ENCODE measurements around the gene ADGRV1.
"Not testable (repeated sequence)": the region's sequence is repeated elsewhere in the genome, so short reads cannot be mapped to it uniquely, and the experiment has no call there.

Gene ADGRV1

GRCh38 chr5:91049800-91050199, 491.2 kb downstream of the ADGRV1 start:
- in situ Hi-C loops (cut with MboI; ENCODE audit: low sequenced_read_pairs) = no loop called here

DNA sequence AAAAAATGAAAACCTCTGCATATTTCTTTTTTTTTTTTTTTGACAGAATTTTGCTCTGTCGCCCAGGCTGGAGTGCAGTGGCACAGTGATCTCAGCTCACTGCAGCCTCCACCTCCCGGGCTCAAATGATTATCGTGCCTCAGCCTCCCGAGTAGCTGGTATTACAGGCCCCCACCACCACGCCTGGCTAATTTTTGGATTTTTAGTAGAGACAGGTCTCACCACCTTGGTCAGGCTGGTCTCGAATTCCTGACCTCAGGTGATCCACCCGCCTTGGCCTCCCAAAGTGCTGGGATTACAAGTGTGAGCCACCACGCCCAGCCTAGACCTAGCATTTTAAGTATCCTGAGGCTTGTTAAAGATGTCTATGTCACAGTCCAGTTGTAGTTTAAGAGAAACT, 493.8 kb downstream of the ADGRV1 start:
- in situ Hi-C loops (cut with MboI; ENCODE audit: low sequenced_read_pairs) = not testable (repeated sequence)

DNA sequence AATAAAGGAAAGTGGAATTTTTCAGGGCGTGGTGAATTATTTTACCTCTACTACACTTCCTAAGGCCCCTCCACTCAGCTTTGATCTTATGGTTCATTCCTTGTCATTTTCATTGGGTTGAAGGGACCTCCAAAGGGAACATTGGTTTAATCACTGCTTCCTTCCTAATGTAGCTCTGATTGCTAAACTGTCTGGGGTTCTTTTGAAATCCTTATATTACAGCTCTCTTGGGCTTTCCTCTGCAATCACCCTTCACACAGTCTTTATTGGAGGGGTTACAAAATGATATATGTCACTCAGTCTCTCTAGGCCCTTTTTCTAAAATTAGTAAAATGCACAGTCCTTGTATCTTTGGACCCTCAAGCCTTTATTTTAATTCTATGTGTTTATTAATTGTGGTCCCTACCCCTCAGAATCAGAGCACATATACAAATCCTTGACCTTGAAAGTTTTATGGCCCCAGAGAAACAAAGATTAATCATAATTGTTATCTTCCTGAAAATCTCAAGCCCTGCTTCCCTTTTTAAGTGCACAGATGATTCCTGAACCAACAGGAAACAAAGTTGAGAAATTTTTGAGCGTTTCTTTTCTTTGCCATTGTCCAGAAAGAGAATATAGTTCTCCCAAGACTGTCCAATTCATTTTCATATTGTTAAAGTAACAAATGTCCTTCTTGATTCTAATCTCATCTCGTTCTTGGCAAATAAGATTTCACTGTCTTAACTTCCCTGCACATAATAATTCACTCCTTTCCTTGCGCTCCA, 494.6 kb downstream of the ADGRV1 start:
- in situ Hi-C loops (cut with MboI; ENCODE audit: low sequenced_read_pairs) = no loop called here

GRCh38 chr5:91053741-91054025, 495.1 kb downstream of the ADGRV1 start:
- in situ Hi-C loops (cut with MboI; ENCODE audit: low sequenced_read_pairs) = no loop called here

DNA sequence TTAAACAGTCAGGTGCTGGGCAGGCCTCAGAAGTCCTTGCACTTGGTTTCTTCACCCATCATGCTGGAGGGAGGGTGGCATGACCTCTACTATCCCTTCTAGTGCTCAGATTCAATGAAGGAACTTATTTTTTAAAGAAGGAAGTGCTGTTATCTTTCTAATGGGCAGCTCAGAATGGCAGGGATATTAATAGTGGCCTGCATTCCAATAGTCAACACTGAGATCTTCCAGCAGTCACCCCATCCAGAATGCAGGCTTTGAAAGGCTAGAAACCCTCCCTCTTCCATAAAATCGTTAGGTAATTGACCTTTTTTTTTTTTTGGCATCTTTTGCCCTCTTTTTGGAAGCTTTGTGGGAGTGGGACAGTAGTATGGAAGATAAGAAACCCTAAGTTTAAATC, 499.6 kb downstream of the ADGRV1 start:
- in situ Hi-C loops (cut with MboI; ENCODE audit: low sequenced_read_pairs) = no loop called here

GRCh38 chr5:91058575-91058974, 500.0 kb downstream of the ADGRV1 start:
- in situ Hi-C loops (cut with MboI; ENCODE audit: low sequenced_read_pairs) = no loop called here

- in situ Hi-C loops (cut with MboI; ENCODE audit: low sequenced_read_pairs) = no loop called here
Measured at GRCh38 chr5:91059409-91059808, 500.8 kb downstream of the ADGRV1 start.

DNA sequence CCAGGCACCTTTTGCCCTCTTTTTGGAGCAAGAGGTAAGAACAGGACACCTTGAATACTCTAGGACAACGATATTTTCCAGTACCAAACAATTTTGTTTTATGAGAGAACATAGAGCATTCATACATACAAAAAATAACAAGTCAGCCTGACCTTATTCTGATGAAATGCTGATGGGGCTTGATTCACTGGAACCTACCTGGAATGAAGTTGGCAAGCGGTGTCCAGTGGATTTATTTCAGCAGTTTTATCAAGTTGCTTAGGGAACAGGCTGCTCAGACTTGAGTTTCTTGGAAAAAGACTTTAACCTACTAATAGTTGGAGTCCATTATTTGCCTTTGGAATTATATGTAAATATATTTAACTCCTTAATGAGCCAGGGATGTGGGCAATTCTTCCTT, 502.5 kb downstream of the ADGRV1 start:
- in situ Hi-C loops (cut with MboI; ENCODE audit: low sequenced_read_pairs) = no loop called here

DNA sequence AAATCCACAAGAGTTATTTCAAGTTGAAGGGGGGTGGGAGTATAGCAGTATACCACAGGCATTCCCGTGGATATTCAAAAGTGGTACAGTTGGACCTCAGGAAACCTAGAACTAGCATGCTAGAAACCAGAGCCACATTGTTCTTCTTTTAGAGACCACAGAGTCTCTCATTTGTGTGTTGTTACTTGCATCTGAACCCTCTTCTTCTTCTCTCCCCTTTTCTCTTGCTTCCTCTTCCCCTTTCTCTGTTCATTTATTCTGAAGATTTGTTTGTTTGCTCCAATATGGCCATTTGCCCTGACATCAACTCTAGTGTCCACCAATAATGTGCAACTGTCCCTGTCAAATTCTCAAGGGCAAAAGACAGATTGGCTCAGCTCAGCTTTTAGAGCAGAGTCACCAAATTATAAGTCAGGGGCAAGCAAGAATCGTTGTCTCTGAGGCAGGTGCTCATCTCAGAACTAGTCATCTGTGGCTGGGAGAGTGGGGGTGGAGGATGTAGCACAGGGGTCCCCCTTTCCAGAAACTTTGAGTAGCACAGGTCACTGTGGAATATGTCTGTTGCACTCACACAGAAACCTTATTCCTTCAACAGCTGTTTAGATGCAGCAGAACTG, 503.5 kb downstream of the ADGRV1 start:
- in situ Hi-C loops (cut with MboI; ENCODE audit: low sequenced_read_pairs) = no loop called here

- in situ Hi-C loops (cut with MboI; ENCODE audit: low sequenced_read_pairs) = not testable (repeated sequence)
Measured at GRCh38 chr5:91063098-91063690, 504.6 kb downstream of the ADGRV1 start.

DNA sequence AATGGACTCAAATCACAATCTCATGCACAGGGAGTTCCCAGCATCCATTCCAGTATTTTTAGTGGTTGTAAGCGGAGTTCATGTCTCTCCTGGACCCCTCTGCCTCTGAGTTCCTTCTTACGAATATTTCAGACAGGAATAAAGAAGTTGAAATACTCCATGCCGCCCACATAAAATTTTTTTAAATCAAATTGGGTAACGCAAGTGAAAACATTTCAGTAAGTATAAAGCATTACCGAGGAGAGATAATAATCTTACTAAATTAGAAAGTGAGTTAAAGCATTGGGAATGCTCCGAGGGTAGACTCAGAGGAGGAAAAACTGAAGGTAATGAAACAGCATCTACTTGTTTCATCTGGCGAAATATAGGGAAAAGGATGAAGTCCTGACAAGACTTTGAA, 506.9 kb downstream of the ADGRV1 start:
- in situ Hi-C loops (cut with MboI; ENCODE audit: low sequenced_read_pairs) = no loop called here

- in situ Hi-C loops (cut with MboI; ENCODE audit: low sequenced_read_pairs) = no loop called here
Measured at GRCh38 chr5:91069364-91069763, 510.8 kb downstream of the ADGRV1 start.

- in situ Hi-C loops (cut with MboI; ENCODE audit: low sequenced_read_pairs) = no loop called here
Measured at GRCh38 chr5:91070761-91071550, 512.4 kb downstream of the ADGRV1 start.

DNA sequence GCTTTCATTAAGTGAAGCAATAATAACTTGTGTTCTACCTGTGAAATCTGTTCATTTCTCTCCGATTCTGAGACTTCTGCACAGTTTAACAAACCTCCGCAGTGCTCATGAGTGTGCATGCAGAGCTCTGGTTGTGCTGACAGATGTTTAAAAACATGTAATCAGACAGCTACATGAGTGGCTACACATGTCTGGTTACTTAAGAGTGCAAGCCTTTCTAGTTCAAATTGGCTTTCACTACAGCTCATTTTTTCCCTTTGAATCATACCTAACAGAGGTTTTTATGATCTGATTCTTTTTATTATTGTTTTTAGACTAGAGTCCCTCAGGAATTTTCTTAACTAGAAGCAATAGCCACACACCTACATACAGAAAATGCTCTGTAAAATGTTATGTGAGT, 514.3 kb downstream of the ADGRV1 start:
- in situ Hi-C loops (cut with MboI; ENCODE audit: low sequenced_read_pairs) = no loop called here

- in situ Hi-C loops (cut with MboI; ENCODE audit: low sequenced_read_pairs) = no loop called here
Measured at GRCh38 chr5:91074615-91075014, 516.0 kb downstream of the ADGRV1 start.

- in situ Hi-C loops (cut with MboI; ENCODE audit: low sequenced_read_pairs) = no loop called here
Measured at GRCh38 chr5:91076138-91076537, 517.5 kb downstream of the ADGRV1 start.

DNA sequence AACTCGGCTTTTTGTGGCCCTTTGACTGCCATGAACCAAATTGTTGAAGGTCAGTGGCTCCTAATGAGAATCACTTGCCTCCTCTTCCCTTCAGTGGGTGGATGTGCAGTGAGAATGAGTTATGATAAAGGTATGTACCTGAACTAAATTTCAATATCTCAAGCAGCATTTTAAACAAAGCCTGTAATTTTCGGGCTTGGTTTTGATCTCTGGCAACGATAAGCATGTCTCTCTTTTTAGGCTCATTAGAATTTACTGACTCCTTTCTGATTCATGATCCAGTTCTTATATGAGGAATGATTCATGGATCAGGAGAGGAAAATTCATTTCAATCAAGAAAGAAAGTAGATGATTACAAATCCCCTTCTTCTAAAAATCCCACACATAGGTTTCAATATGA, 519.0 kb downstream of the ADGRV1 start:
- in situ Hi-C loops (cut with MboI; ENCODE audit: low sequenced_read_pairs) = no loop called here

DNA sequence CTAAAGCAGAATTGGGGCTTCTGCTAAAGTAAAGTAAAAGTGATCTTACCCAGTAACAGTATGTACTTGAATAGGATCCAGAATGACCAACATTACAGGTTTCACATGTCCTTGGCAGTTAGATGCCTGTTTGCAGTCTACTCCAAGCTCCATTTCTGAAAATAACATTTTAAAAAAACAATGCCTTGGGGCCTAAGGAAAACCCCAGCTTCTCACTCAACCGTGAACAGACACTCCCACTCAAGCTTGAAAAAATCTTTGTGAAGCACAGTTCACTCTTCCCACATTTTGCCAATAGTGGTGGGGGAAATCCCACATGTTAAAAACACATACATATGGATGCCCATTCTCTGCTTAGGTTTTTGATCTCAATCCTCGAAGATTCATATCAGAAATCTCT, 520.4 kb downstream of the ADGRV1 start:
- in situ Hi-C loops (cut with MboI; ENCODE audit: low sequenced_read_pairs) = no loop called here

GRCh38 chr5:91089758-91090157, 531.2 kb downstream of the ADGRV1 start:
- in situ Hi-C loops (cut with MboI; ENCODE audit: low sequenced_read_pairs) = no loop called here

DNA sequence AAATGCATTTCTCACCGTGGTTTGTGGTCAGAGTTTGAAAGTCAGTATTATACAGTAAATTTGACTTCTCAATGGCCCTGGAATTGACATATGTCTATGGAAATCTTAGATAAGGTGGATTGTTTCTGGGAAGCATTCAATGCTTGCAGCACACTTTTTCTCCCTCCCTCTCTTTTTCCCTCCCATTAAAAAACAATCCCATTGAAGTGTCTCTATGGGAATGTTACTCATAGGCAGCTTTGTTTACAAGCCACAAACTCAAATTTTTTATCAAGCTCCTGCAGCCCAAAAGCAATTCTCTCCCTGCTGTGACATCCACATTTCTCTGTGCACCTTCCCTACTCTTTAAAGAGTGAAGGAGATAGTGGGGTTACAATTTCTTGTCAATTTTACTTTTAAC, 532.4 kb downstream of the ADGRV1 start:
- in situ Hi-C loops (cut with MboI; ENCODE audit: low sequenced_read_pairs) = no loop called here

DNA sequence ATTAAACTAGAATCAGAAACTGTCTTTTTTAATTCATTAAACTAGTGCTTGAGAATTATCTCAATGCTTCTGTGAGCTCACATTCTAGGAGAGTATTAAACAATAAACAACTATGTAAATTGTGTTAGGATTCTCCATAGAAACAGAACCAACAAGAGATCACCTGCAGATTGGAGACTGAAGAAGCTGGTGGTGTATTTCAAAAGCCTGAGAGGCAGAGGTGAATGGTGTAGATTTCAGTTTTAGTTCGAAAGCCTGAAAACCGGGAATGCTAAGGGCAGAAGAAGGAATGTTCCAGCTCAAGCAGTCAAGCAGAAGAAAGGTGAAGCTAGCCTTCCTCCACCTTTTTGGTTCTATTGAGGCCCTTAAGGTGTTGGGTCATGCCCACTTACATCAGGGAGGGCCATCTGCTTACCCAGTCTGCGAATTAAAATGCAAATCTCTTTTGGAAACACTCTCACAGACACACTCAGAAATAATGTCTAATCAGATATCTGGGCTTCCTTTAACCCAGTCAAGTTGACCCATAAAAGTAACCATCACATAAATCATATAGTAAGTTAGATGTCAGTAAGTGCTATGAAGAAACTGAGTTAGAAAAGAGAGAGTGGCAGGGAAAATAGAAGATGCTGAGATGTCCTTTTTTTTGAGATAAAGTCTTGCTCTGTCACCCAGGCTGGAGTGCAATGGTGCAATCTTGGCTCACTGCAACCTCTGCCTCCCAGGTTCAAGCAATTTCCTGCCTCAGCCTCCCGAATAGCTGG, 533.1 kb downstream of the ADGRV1 start:
- in situ Hi-C loops (cut with MboI; ENCODE audit: low sequenced_read_pairs) = no loop called here

All from hTERT RPE-1 (cell line).